Naive thymus-derived CD4-positive, alpha-beta T cell (primary cell): ENCODE measurements around the gene TESPA1. TPM values are rescaled to one million over a fixed set of nuclear protein-coding genes. Genes with fewer than 3 reads are reported as not detected.

Source experiments
- ATAC-seq: fragments of 150-1000 bp; cut with Tn5 transposase; 2 replicates; pipeline ENCODE4 v1.10.0; 2021; ENCODE audit warnings: mild to moderate bottlenecking, moderate library complexity
- CTCF ChIA-PET: fragments of 350-600 bp; sonication (Branson Sonifier 250); formaldehyde crosslinking; loops from one replicate; lab custom pipeline; 2021; ENCODE audit warnings: antibody characterized with exemption; lab: Charles Lee
- POLR2A ChIA-PET: fragments of 350-600 bp; sonication (Branson Sonifier 250); formaldehyde crosslinking; loops from one replicate; lab custom pipeline; 2021; ENCODE audit warnings: antibody characterized with exemption, inconsistent platforms; lab: Charles Lee
- DNase-seq, 9 donors: peaks; one replicate each; pipeline versions ENCODE4 v3.0.0 to v3.0.0-alpha.2; 2020 to 2022; ENCODE audit warnings: mixed read lengths in 1 of 9
- H3K27ac ChIP-seq: one replicate; pipeline ENCODE4 v1.7.0; 2013; ENCODE audit warnings: mild to moderate bottlenecking, low read depth, low read length, moderate library complexity
- H3K27me3 ChIP-seq, 2 donors: one replicate each; pipeline ENCODE4 v1.7.0; 2013; ENCODE audit warnings: low read length in 2 of 2, mild to moderate bottlenecking in 2 of 2, moderate library complexity in 2 of 2; ENCODE audit not compliant: control insufficient read depth in 2 of 2, insufficient read depth in 2 of 2
- H3K36me3 ChIP-seq, 3 experiments: 1 replicate in 2 of 3; 2 replicates in 1 of 3; pipeline ENCODE4 v1.7.0; 2013; ENCODE audit warnings: low read length in 3 of 3, mild to moderate bottlenecking in 3 of 3, moderate library complexity in 1 of 3; ENCODE audit not compliant: insufficient read depth in 3 of 3, control insufficient read depth in 2 of 3
- H3K4me1 ChIP-seq, 2 donors: one replicate each; pipeline ENCODE4 v1.7.0; 2013; ENCODE audit warnings: low read length in 2 of 2, mild to moderate bottlenecking in 2 of 2, moderate library complexity in 1 of 2; ENCODE audit not compliant: control insufficient read depth in 2 of 2, insufficient read depth in 2 of 2
- H3K4me3 ChIP-seq: 2 replicates; pipeline ENCODE4 v1.7.0; 2013; ENCODE audit warnings: mild to moderate bottlenecking, low read length
- H3K9me3 ChIP-seq, 3 experiments: 1 replicate in 2 of 3; 2 replicates in 1 of 3; pipeline ENCODE4 v1.7.0; 2013; ENCODE audit warnings: low read length in 3 of 3; ENCODE audit not compliant: control insufficient read depth in 2 of 3
- H3K27ac Mint-ChIP-seq, 9 donors: one replicate each; pipeline ENCODE4 v1.8.0; 2020 to 2022; ENCODE audit warnings: mixed read lengths in 9 of 9, mild to moderate bottlenecking in 8 of 9, moderate library complexity in 5 of 9, inconsistent platforms in 2 of 9
- H3K27me3 Mint-ChIP-seq, 5 donors: one replicate each; pipeline ENCODE4 v1.8.0; 2021 to 2022; ENCODE audit warnings: mixed read lengths in 5 of 5, mild to moderate bottlenecking in 1 of 5
- H3K36me3 Mint-ChIP-seq, 5 donors: one replicate each; pipeline ENCODE4 v1.8.0; 2020 to 2022; ENCODE audit warnings: mixed read lengths in 5 of 5, mild to moderate bottlenecking in 3 of 5, inconsistent platforms in 1 of 5
- H3K4me1 Mint-ChIP-seq, 7 donors: one replicate each; pipeline ENCODE4 v1.8.0; 2020 to 2022; ENCODE audit warnings: mixed read lengths in 7 of 7, mild to moderate bottlenecking in 3 of 7, inconsistent platforms in 1 of 7
- H3K4me3 Mint-ChIP-seq, 10 donors: one replicate each; pipeline ENCODE4 v1.8.0; 2020 to 2022; ENCODE audit warnings: mild to moderate bottlenecking in 10 of 10, mixed read lengths in 10 of 10, moderate library complexity in 6 of 10, inconsistent platforms in 2 of 10
- H3K9me3 Mint-ChIP-seq, 11 donors: one replicate each; pipeline ENCODE4 v1.8.0; 2020 to 2022; ENCODE audit warnings: mixed read lengths in 11 of 11, mild to moderate bottlenecking in 4 of 11, inconsistent platforms in 1 of 11, moderate library complexity in 1 of 11
- intact Hi-C, 2 donors: fragments of 100-400 bp; cut with micrococcal nuclease; formaldehyde crosslinking; loops; one replicate each; pipeline ENCODE4 v1.15.1; 2023
- polyA plus RNA-seq, 2 donors: library from polyadenylated mRNA; unstranded; fragments of 300-500 nt; fragmentation: Illumina TruSeq; gene quantifications; one replicate each; pipeline ENCODE4 v1.2.3, GENCODE V29; 2021
- total RNA-seq, 6 experiments: library from RNA in 5 of 6; stranded (reverse) in 5 of 6; gene quantifications; 1 replicate in 5 of 6; 2 replicates in 1 of 6; pipeline ENCODE4 v1.2.3 and lab custom pipeline; 2021 to 2026

TESPA1 gene, protein sequence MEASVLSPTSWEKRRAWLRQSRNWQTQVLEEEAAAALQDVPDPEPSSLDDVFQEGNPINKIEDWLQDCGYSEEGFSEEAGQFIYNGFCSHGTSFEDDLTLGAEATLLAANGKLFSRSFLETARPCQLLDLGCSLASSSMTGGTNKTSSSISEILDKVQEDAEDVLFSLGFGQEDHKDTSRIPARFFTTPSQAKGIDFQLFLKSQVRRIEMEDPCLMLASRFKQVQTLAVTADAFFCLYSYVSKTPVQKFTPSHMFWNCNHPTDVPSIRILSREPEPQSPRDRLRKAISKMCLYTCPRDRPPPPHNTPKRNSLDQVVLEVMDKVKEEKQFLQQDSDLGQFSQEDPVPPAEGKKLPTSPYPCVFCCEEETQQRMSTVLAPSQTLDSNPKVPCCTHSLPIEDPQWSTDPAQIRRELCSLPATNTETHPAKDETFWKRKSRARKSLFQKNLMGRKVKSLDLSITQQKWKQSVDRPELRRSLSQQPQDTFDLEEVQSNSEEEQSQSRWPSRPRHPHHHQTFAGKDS
- total RNA-seq (100 to 1,000 TPM; 120 to 301 (median 186) TPM), polyA plus RNA-seq (100 to 1,000 TPM; 183 to 314 TPM), total RNA-seq (lab: John Stamatoyannopoulos, UW) (264 reads per million, percentile 95 among the genes with 10 or more reads in this experiment)

DNA sequence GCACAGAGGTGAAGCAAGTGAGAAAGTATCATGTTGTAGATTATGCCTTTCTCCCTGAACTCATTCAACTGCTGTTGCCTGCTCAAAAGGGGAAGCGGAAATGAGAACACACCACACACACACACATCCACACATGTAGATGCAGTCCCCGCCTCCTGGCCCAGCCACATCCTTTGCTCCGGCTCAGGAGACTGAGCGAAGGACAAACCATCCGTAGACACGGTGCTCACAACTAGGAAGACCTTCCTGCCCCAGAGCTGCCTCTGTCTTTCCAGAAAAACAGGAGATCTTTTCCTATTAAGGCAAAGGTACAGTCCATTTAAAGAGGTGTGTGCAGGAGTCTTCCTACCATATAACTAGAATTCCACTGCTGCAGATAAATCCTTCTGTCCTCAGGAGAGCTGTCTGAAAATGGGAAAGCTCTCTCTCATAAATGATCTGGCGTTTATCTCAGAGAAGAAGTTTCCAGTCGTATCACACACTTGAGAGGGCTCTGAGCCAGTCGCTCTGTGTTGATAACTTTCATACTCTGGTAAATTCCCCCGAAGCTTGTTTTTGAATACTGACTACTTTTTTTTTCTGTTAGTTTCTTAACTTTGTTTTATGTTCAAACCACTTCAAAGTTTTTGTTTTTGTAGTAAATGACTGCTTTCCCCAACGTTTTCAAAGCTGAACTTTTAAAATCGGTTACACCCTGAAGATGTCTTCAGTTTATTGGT is at the start of gene TESPA1:
Gene TESPA1, minus strand, starts transcription at position 105 of the 719 bp plus-strand sequence. CDS start 10,200 bp downstream, outside the sequence.
- H3K36me3 Mint-ChIP-seq: peaks cover 7 to 50% (median 43%) of the 10 kb centered on the region in 5 donors

DNA sequence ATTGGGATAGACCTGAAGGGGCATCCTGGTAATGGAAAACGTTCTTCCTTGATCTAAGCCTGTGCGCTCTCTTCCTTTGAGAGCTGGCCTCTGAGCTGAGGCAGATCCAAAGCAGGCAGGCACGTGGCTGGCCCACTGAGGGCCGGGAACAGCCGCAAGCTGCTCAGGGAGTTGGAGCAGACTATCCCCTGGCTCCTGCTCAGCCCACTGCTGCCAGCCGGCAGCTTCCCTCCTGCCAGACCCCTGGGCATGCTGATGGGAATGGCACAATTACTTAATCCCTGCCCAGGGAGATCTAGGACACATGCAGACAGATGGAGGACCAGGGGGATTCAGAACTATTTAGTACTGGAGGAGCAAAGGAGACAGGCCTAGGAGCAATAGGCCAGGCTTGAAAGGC is 49.7 kb upstream of the TESPA1 start:
- intact Hi-C loops: loop anchor here in 1 of 2 donors (2.0 kb wide), 1 partner anchor 39 kb away; no protein-coding TSS in a partner anchor
- H3K4me1 Mint-ChIP-seq: peaks cover 17 to 55% (median 53%) of the 10 kb centered on the region in 7 donors
- peaks cover 0 to 12% (median 0%) of the 10 kb centered on the region in 11 donors for H3K9me3 Mint-ChIP-seq
- no peak overlapping the region for H3K27ac ChIP-seq
- no peak overlapping the region for H3K4me3 ChIP-seq
- H3K4me1 ChIP-seq: peaks cover 15 to 43% of the 10 kb centered on the region in 2 donors
- DNase-seq (no peak), ATAC-seq (no peak)
- no peaks in the 10 kb centered on the region for H3K9me3 ChIP-seq
- peak overlapping the region in 2 of 10 donors; percentile 17 to 84 for H3K4me3 Mint-ChIP-seq
- ChIA-PET POLR2A (interaction anchor here (0.6 to 1.7 kb wide), 5 partner anchors 8 to 108 kb away, joined by 3 to 4 read pairs (median 4); no protein-coding TSS in a partner anchor), CTCF (interaction anchor here (1.0 to 3.7 kb wide), 3 partner anchors 34 to 42 kb away, joined by 4 to 13 read pairs (median 11); no protein-coding TSS in a partner anchor)
- no peak overlapping the region for H3K27ac Mint-ChIP-seq
- no peaks in the 10 kb centered on the region for H3K27me3 ChIP-seq
- H3K36me3 ChIP-seq: no peaks in the 10 kb centered on the region
- peaks cover 0 to 4% (median 3%) of the 10 kb centered on the region in 5 donors for H3K36me3 Mint-ChIP-seq
- H3K27me3 Mint-ChIP-seq: peaks cover 0 to 23% (median 0%) of the 10 kb centered on the region in 5 donors

More for the DNA sequence above, at the start of gene TESPA1:
- Mint-ChIP-seq H3K4me3 (peak within 1 kb of the TSS; percentile 90 to 98 (median 95)), H3K27me3 (no peaks in the 10 kb centered on the region), H3K27ac (peak within 1 kb of the TSS; percentile 95 to 100 (median 98)), H3K4me1 (peaks cover 45 to 78% (median 69%) of the 10 kb centered on the region in 7 donors), H3K9me3 (peaks cover 0 to 5% (median 0%) of the 10 kb centered on the region in 11 donors)
- no peaks in the 10 kb centered on the region for H3K27me3 ChIP-seq
- ATAC-seq (peak; percentile 93), DNase-seq (peak; percentile 55 to 94 (median 90))
- H3K27ac ChIP-seq: peak within 1 kb of the TSS; percentile 94
- ChIA-PET POLR2A (interaction anchor here (0.6 to 7.6 kb wide), 30 partner anchors 8 to 731 kb away, joined by 3 to 309 read pairs (median 4); partner anchors contain the start of genes BLOC1S1, MUCL1 and NCKAP1L), CTCF (interaction anchor here (0.6 to 7.5 kb wide), 11 partner anchors 9 to 263 kb away, joined by 3 to 68 read pairs (median 8); partner anchors contain the start of gene MUCL1)
- intact Hi-C loops: loop anchor here (1.0 to 10.0 kb wide), 9 partner anchors 8 to 942 kb away; partner anchors contain the start of genes ITGA5 (in 1 of the 2), MUCL1 (in 1 of the 2) and PYM1 (in 1 of the 2)
- no peaks in the 10 kb centered on the region for H3K9me3 ChIP-seq
- peak within 1 kb of the TSS; percentile 67 for H3K4me3 ChIP-seq
- no peaks in the 10 kb centered on the region for H3K36me3 ChIP-seq
- H3K4me1 ChIP-seq: peaks cover 49 to 51% of the 10 kb centered on the region in 2 donors

DNA sequence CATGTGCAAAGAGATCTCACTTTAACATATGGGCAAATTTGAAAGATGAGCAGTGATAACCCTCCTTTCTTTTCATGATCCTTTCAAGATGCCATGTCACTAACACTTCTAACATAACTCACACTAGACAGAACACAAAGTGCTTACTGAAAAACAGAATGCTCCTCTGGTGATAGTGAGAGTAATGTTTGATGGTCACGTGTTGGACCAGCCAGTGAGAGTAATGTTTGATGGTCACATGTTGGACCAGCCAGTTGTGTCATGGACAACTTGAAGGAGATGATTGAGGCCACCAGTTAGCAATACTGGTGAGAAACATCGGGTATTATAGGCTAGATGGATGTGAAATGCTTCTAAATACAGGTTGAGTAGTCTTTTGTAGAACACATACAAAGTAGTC is 40.9 kb upstream of the TESPA1 start:
- ChIA-PET POLR2A (no interaction called here), CTCF (interaction anchor here (0.9 kb wide), 1 partner anchor 43 kb away, joined by 4 read pairs; no protein-coding TSS in a partner anchor)
- no peaks in the 10 kb centered on the region for H3K9me3 Mint-ChIP-seq

DNA sequence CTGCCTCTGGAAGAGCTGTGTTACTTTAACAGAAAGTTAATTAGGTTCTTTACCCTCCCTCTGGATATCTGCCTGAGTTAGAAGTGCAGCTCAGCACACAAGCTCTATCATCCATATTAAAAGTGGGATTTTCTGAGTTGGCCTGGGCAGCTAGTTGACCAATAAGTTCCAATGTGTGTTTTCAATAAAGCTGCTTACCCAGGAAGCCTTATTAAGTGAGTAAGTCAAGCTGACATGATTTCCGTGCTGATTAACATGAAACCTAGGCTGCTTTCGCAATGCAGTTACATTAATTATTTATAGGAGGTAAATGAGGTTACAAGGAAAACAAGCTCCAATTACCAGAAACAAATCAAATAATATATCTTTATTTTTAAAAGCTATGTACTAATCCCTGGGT is 40.0 kb upstream of the TESPA1 start:
- CTCF ChIA-PET: interaction anchor here (0.7 to 1.2 kb wide), 3 partner anchors 44 to 94 kb away, joined by 3 to 6 read pairs (median 4); no protein-coding TSS in a partner anchor
- no peak for ATAC-seq
- peaks cover 28 to 52% (median 39%) of the 10 kb centered on the region in 5 donors for H3K27me3 Mint-ChIP-seq

More for the DNA sequence above, 40.9 kb upstream of the TESPA1 start:
- no peaks in the 10 kb centered on the region for H3K4me1 Mint-ChIP-seq
- H3K4me1 ChIP-seq: no peaks in the 10 kb centered on the region
- H3K27ac ChIP-seq: no peak overlapping the region
- peaks cover 19 to 48% (median 34%) of the 10 kb centered on the region in 5 donors for H3K27me3 Mint-ChIP-seq
- H3K9me3 ChIP-seq: no peaks in the 10 kb centered on the region
- no peak overlapping the region for H3K27ac Mint-ChIP-seq
- DNase-seq (no peak), ATAC-seq (no peak)
- H3K36me3 Mint-ChIP-seq: peaks cover 0 to 10% (median 0%) of the 10 kb centered on the region in 5 donors
- no peak overlapping the region for H3K4me3 ChIP-seq
- no peak overlapping the region for H3K4me3 Mint-ChIP-seq
- H3K36me3 ChIP-seq: no peaks in the 10 kb centered on the region
- intact Hi-C loops: no loop called here
- H3K27me3 ChIP-seq: peaks cover 0 to 4% of the 10 kb centered on the region in 2 donors

GRCh38 chr12:55019784-55020183 is 35.2 kb upstream of the TESPA1 start, which contains the start of gene NEUROD4:
TSS of gene NEUROD4 (plus strand) at chr12:55019974. CDS start at chr12:55026440, 6,466 bp downstream.
- no peaks in the 10 kb centered on the region for H3K9me3 ChIP-seq
- H3K4me3 ChIP-seq: no peak within 1 kb of the TSS
- peaks cover 37 to 70% (median 45%) of the 10 kb centered on the region in 5 donors for H3K27me3 Mint-ChIP-seq
- peaks cover 0 to 2% (median 0%) of the 10 kb centered on the region in 11 donors for H3K9me3 Mint-ChIP-seq
- POLR2A ChIA-PET: no interaction called here
- ATAC-seq (peak; percentile 79), DNase-seq (peak in 6 of 9 donors; percentile 11 to 34 (median 18))
- H3K27me3 ChIP-seq: peaks cover 0 to 4% of the 10 kb centered on the region in 2 donors
- CTCF ChIA-PET: interaction anchor here (1.3 to 2.0 kb wide), 4 partner anchors 18 to 52 kb away, joined by 3 to 9 read pairs (median 6); no protein-coding TSS in a partner anchor
- H3K36me3 ChIP-seq: no peaks in the 10 kb centered on the region
- peaks cover 0 to 4% of the 10 kb centered on the region in 2 donors for H3K4me1 ChIP-seq
- H3K27ac ChIP-seq: no peak within 1 kb of the TSS
- H3K36me3 Mint-ChIP-seq: peaks cover 0 to 10% (median 3%) of the 10 kb centered on the region in 5 donors
- H3K4me3 Mint-ChIP-seq: no peak within 1 kb of the TSS
- peaks cover 6 to 9% (median 7%) of the 10 kb centered on the region in 7 donors for H3K4me1 Mint-ChIP-seq
- no peak within 1 kb of the TSS for H3K27ac Mint-ChIP-seq
- intact Hi-C loops: no loop called here

More for the DNA sequence above, 40.0 kb upstream of the TESPA1 start:
- POLR2A ChIA-PET: no interaction called here
- H3K27me3 ChIP-seq: peaks cover 0 to 4% of the 10 kb centered on the region in 2 donors
- no peaks in the 10 kb centered on the region for H3K36me3 ChIP-seq
- H3K4me1 Mint-ChIP-seq: peaks cover 4 to 7% (median 5%) of the 10 kb centered on the region in 7 donors
- no peak overlapping the region for H3K27ac Mint-ChIP-seq
- H3K9me3 Mint-ChIP-seq: peaks cover 0 to 2% (median 0%) of the 10 kb centered on the region in 11 donors
- H3K36me3 Mint-ChIP-seq: peaks cover 0 to 10% (median 3%) of the 10 kb centered on the region in 5 donors
- no peak for DNase-seq
- no peak overlapping the region for H3K27ac ChIP-seq
- no peaks in the 10 kb centered on the region for H3K9me3 ChIP-seq
- H3K4me1 ChIP-seq: peaks cover 0 to 4% of the 10 kb centered on the region in 2 donors
- intact Hi-C loops: no loop called here
- H3K4me3 Mint-ChIP-seq: no peak overlapping the region
- H3K4me3 ChIP-seq: no peak overlapping the region
